Lung (tissue), 12 donors: ENCODE results near the gene GOT1. TPM values are rescaled to one million over a fixed set of nuclear protein-coding genes. Genes with fewer than 3 reads are reported as not detected.

Experiments used
- ATAC-seq: fragments of 200-7000 bp; cut with Tn5 transposase; one replicate; pipeline ENCODE4 v1.9.1; 2020; ENCODE audit warnings: moderate number of reproducible peaks; ENCODE audit not compliant: insufficient read depth, low FRiP score
- DNase-seq, 3 donors: peaks; one replicate each; pipeline ENCODE4 v3.0.0-alpha.2; 2013 to 2017
- H3K27ac ChIP-seq, 2 donors: one replicate each; pipeline ENCODE4 v1.5.1; 2013; ENCODE audit warnings: mild to moderate bottlenecking in 2 of 2, moderate library complexity in 2 of 2, control low read depth in 1 of 2, inconsistent platforms in 1 of 2, low read depth in 1 of 2, low read length in 1 of 2
- H3K27me3 ChIP-seq, 3 donors: one replicate each; pipeline ENCODE4 v1.5.1; 2013; ENCODE audit warnings: low read length in 2 of 3; ENCODE audit not compliant: control insufficient read depth in 3 of 3, insufficient read depth in 3 of 3
- H3K36me3 ChIP-seq, 4 donors: one replicate each; pipeline ENCODE4 v1.5.1; 2013; ENCODE audit warnings: low read length in 4 of 4, mild to moderate bottlenecking in 1 of 4, moderate library complexity in 1 of 4; ENCODE audit not compliant: control insufficient read depth in 4 of 4, insufficient read depth in 4 of 4
- H3K4me1 ChIP-seq, 5 donors: one replicate each; pipeline ENCODE4 v1.5.1; 2013; ENCODE audit warnings: low read length in 5 of 5, mild to moderate bottlenecking in 2 of 5, moderate library complexity in 1 of 5; ENCODE audit not compliant: control insufficient read depth in 5 of 5, insufficient read depth in 5 of 5
- H3K4me3 ChIP-seq: one replicate; pipeline ENCODE4 v1.5.1; 2013; ENCODE audit warnings: mild to moderate bottlenecking, control low read depth, moderate library complexity
- H3K9ac ChIP-seq, 2 donors: one replicate each; pipeline ENCODE4 v1.5.1; 2013; ENCODE audit warnings: low read length in 2 of 2, control low read depth in 1 of 2; ENCODE audit not compliant: insufficient read depth in 1 of 2
- H3K9me3 ChIP-seq, 4 donors: one replicate each; pipeline ENCODE4 v1.5.1; 2013; ENCODE audit warnings: low read length in 3 of 4, mild to moderate bottlenecking in 1 of 4, moderate library complexity in 1 of 4; ENCODE audit not compliant: control insufficient read depth in 4 of 4, insufficient read depth in 3 of 4
- CTCF ChIP-seq: IDR thresholded peaks from 2 replicates; pipeline ENCODE4 v1.5.1; 2012; ENCODE audit warnings: mild to moderate bottlenecking; ENCODE audit errors: control extremely low read depth, extremely low read depth
- WGBS, 2 donors: extraction: QIAGEN DNeasy Blood & Tissue Kit; methylation state at CpG; one replicate each; pipeline ENCODE4 v1.1.7; 2013; 5-methylcytosine and 5-hydroxymethylcytosine counted together
- polyA plus RNA-seq, 2 donors: library from polyadenylated mRNA; stranded (reverse); fragments of 200-250 nt; gene quantifications; one replicate each; pipeline ENCODE4 v1.2.1, GENCODE V29; 2013
- total RNA-seq, 2 donors: library from RNA; depleted of rRNA in 1 of 2; stranded (reverse); fragments of >200 nt in 1 of 2; gene quantifications; one replicate each; pipeline ENCODE4 v1.2.1, GENCODE V29; 2014 to 2021
- donor health status: control.
- donor health status: control.
- donor health status: Bipolar disorder and iron deficiency.
- donor health status: healthy.
- donor health status: DM: yes; HTN: yes; CAD: no.

GOT1 gene
- total and polyA plus RNA-seq, 4 donors = 14.6 to 35.3 (median 24.0) TPM

GRCh38 chr10:99393683-99394082, 36.7 kb downstream of the GOT1 start:
- Histone ChIP-seq H3K4me1 (peaks cover 0 to 4% (median 2%) of the 10 kb centered on the region in 5 donors), H3K9ac (no peak overlapping the region), H3K9me3 (no peaks in the 10 kb centered on the region), H3K36me3 (peaks cover 0 to 9% (median 6%) of the 10 kb centered on the region in 4 donors), H3K4me3 (no peak overlapping the region), H3K27me3 (no peaks in the 10 kb centered on the region), H3K27ac (no peak overlapping the region)
- DNase-seq (no peak), ATAC-seq (no peak)
- WGBS, 2 donors = 87 to 90% methylated on average over 5 of the region's 5 CpGs
- no peak for TF ChIP-seq CTCF

GRCh38 chr10:99393036-99393435, 37.4 kb downstream of the GOT1 start:
- Histone ChIP-seq H3K4me3 (no peak overlapping the region), H3K9me3 (no peaks in the 10 kb centered on the region), H3K4me1 (peaks cover 0 to 4% (median 2%) of the 10 kb centered on the region in 5 donors), H3K27ac (no peak overlapping the region), H3K36me3 (peaks cover 0 to 6% (median 4%) of the 10 kb centered on the region in 4 donors), H3K27me3 (no peaks in the 10 kb centered on the region), H3K9ac (no peak overlapping the region)
- TF ChIP-seq CTCF = no peak
- 63 to 70% methylated on average over 2 of the region's 2 CpGs for WGBS, 2 donors
- ATAC-seq (no peak), DNase-seq (no peak)

GRCh38 chr10:99391346-99391745, 39.1 kb downstream of the GOT1 start:
- no peaks in the 10 kb centered on the region for H3K9me3 ChIP-seq
- DNase-seq (no peak), ATAC-seq (no peak)
- no peaks in the 10 kb centered on the region for H3K36me3 ChIP-seq
- peaks cover 0 to 4% (median 2%) of the 10 kb centered on the region in 5 donors for H3K4me1 ChIP-seq
- no peak overlapping the region for H3K27ac ChIP-seq
- no peak overlapping the region for H3K4me3 ChIP-seq
- H3K27me3 ChIP-seq = no peaks in the 10 kb centered on the region
- 88 to 93% methylated on average over 2 of the region's 2 CpGs for WGBS, 2 donors
- H3K9ac ChIP-seq = no peak overlapping the region
- no peak for TF ChIP-seq CTCF
